GM19240 (cell line): ENCODE results near the gene ADA.
"Not testable (repeated sequence)": the region's sequence is repeated elsewhere in the genome, so short reads cannot be mapped to it uniquely, and the experiment has no call there.

Experiments
- DNase-seq: peaks from one replicate; pipeline ENCODE4 v3.0.0; 2011; ENCODE audit warnings: low spot score; ENCODE audit not compliant: insufficient read length

The ADA gene

DNA sequence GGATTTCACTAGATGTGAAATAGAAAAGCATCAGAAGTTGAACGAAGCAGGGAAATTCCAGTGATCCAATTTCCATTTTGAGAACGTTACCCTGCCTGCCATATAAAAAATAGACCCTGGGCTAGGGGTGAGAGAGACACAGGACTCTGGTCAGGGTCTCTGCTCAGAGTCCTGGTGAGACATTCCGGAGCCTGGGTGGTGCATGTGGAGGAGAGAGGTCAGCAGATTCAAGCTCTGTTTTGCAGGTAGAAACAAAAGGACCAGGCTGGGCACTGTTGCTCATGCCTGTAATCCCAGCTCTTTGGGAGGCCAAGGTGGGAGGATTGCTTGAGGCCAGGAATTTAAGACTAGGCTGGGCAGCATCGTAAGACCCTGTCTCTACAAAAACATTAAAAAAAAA lies 51.2 kb downstream of the ADA start:
- no peak for DNase-seq

DNA sequence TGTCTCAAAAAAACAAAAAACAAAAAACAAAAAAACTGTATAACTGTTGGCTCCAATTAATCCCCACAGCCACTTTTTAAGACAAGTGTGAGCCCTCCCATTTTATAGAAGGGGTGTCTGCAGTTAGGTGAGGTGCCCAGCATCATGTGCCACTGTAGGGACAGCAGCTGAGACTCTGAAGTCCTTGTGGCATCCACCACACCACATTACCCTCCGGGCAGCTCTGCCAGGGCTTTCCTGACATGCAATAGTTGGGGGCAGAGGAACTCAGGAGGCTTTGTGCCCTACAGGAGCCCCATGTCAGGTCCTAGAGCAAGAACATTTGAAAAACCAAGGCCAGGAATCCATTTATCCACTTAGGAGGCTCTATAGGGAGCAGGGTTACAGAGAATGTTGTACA lies 51.8 kb downstream of the ADA start:
- no peak for DNase-seq

DNA sequence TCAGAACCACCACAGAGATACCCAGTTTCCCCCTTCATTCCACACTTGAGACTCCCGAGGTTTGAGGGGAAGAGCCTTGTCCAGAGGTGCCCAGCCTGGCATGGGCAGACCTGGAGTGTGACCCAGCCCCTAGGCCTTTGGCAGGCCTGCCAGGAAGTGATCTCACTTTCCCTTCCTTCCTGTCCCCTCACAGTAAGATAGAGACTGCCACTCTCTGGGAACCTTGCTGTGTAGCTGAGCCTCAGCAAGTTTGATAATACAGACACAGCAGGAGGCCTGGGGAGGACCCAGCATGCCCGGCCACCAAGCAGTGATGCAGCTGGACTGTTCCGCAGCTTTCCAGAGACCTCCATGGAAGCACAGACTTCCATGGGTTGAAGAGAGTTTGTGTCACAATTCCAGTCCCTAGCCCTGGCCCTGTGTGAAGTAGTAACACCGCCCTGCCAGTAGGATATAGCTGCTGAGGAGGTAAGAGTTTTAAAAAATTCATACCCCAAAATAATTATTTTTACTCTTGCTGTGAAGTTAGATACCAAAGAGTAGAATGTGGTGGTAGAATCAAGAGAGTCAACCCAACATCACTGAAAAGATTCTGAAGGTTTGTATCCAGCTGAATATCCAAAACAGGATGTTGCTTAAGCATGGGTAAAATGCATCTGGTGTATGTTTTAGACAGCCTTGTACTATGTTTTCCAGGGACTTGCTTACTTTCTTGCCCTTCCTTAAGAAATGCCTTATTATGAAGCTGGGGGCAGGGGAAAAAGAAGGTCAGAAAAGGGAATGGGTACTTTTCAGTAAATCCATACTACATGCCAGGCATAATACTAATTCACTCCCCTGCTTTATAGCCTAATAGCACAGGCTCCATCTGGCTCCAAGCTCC lies 52.8 kb downstream of the ADA start:
- DNase-seq = no peak

DNA sequence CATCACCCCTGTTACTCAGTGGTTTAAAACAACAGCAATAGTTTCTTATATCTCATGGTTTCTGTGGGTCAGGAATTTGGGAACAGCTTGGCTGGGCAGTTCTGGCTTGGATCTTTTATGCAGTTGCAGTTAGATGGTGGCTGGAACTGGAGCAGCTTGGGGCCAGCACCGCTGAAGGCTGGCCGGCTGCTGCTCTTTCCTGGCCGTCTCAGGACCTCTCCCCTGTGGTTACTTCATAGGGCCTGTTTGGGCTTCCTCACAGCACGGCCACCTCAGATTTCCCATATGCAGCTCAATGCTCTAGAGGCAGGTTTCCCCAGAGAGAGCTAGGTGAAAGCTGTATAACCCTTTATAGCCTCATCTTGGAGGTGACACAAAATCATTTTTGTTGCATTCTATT lies 53.6 kb downstream of the ADA start:
- DNase-seq = no peak

DNA sequence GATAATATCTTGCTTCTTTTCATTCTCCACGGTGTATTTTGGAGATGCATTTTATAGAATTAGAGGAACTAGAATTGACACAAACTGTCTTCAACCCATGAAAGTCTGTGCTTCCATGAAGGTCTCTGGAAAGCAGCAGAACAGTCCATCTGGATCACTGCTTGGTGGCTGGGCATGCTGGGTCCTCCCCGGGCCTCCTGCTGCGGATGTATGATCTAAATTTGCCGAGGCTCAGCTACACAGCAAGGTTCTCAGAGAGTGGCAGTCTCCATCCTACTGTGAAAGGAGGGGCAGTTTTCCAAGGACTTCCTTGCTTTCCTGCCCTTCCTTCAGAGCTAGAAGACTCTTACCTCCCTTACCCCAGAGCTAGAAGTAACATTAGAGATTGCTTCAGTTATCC lies 54.0 kb downstream of the ADA start:
- no peak for DNase-seq

DNA sequence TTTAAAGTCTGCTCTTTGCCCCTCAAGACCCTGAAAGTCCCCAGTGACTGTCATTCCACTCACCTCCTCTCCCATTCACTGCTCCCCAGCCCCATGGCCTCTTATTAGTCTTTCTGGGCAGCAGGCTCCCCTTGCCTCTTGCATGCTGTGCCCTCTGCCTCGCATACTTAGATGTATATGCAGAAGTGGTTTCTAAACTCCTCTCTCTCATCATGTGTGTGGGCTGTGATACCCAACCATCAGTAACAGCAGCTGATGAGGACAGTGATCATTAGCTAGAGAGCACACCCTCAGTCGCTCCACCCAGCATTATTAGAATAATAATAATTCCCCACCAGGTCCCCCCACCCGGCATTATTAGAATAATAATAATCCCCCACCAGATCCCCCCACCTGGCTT lies 54.6 kb downstream of the ADA start:
- no peak for DNase-seq

DNA sequence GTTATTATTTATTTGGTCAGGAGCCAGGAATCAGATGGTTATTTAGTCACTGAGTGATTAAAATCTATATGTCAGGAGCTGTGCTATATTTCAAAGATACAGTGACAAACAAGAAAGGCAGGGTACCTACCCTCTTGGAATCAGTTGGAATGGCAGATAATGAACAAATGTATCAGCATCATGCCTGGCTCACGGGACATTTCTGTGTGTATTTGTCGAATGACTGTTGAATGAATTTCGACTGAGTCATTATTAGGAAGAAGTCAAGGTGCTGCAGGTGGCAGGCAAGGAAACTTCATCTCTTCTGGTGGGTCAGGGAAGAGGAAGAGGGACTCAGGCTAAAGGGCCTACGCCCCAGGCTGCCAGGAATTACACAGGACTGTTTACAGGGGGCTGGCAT lies 55.5 kb downstream of the ADA start:
- DNase-seq = no peak

DNA sequence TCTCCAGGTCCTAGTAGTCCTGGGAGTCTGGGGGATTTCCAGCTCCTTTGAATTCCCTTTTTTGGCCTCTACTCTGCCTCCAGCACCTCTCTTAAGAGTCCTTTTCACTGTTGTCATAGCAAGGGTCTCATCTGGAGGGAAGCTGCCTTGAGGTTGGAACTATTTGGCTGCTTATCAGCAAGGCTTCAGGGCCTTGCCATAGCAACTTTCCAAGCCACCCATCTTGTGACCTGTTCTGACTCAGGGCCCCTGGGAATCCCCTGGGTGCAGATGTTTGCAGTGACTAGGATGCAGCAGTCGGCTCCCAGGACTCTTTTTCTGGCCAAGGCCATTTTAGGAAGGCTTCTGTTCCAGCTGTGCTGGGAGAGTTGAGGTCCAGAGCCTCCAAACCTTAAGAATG lies 56.8 kb downstream of the ADA start:
- no peak for DNase-seq

DNA sequence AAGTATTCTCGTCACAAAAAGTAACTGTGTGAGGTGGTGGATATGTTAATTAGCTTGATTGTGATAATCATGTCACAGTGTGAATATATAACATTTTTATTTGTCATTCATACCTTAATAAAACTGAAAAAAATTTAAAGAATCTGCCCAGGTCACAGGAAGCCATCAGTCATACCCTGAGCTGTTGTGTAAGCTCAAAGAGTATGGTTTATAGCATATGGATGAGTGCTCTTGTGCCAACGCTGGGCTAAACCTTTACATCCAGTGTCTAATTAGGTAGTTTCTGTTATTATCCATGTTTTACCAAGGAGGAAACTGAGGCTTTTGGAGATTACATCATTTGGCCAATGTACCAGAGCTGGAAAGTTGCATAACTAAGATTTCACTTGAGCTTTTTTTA lies 57.7 kb downstream of the ADA start:
- DNase-seq = no peak

DNA sequence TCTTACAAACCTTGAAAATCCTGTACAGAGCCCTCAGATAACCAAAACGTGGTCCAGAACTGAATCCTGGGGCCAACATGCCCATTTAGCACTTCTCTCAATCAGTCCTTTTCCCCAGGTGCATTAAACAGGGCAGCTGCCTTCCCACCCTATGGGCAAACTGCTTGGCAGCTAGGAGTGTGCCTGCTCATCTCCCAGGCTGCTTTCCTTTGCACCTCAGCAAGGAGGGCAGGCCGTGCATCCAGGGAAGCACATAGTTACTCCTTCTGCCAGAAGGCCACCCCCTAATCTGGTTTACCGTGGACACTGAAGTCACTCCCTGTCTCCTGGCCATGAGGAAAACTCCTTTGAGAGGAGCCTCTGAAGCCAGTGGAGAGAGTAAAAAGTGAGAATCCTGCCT lies 59.1 kb downstream of the ADA start:
- DNase-seq = no peak

DNA sequence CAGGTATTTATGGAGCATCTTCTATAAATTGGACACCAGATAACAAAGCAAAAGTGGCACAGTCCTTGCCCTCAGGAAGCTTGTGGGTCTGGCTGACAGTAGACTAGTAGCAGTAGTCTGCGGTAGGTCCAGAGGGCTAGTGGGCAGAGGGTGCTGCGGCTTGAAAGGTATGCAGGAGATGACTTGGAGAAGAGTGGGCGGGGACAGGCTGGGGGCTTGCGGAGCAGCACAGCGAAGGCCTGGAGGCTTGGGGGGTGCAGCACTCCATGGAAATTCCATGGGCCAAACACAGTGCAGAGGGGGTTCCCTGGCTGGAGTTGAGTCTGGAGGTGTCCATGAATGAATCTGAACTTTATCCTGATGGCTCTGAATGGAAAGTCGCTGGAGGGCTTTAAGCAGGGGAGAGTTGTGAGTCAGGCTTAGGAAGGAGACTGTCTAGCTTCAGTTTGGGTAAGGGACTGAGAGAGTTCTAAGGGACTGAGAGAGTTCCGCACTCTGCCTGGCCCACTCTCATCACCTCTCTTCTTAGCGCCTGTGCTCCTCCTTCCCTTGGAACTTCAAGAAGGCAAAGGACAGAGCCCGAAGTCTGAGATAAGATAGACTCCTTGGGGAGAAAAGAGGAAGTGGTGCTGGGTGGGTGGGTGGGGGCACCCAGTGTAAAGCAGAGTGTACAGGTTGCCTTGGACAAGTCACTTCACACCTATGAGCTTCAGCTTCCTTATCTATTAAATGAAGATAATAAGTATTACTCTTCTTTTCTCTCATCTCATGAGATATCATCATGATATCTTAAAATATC lies 60.3 kb downstream of the ADA start:
- DNase-seq = no peak

DNA sequence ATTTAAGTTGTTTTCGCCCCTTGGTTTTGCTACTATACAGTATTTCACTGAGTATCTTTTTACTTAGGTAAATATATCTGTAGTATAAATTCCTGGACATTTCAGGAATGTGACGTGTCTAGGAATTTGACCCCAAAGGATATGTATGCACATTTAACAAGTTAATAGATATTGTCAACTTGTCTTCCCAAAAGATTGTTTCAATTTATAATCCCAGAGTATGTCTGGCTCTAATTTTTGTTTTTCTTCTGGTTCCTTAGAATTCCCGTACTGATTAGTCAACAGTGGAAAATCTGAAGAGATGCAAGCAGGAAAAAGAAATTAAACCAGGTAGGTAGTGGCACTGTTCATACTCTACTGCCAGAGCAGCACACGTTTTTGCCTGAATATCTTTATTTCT lies 62.0 kb downstream of the ADA start:
- no peak for DNase-seq

DNA sequence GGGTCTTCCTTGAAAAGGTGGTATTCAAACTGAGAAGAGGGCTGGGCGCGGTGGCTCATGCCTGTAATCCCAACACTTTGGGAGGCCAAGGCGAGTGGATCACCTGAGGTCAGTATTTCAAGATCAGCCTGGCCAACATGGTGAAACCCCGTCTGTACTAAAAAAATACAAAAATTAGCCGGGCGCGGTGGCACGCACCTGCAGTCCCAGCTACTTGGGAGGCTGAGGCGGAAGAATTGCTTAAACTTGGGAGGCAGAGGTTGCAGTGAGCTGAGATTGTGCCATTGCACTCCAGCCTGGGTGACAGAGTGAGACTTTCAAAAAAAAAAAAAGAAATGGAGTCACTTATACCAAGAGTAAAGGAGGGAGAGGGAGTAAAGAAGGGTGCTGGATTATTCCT lies 63.2 kb downstream of the ADA start:
- not testable (repeated sequence) for DNase-seq

DNA sequence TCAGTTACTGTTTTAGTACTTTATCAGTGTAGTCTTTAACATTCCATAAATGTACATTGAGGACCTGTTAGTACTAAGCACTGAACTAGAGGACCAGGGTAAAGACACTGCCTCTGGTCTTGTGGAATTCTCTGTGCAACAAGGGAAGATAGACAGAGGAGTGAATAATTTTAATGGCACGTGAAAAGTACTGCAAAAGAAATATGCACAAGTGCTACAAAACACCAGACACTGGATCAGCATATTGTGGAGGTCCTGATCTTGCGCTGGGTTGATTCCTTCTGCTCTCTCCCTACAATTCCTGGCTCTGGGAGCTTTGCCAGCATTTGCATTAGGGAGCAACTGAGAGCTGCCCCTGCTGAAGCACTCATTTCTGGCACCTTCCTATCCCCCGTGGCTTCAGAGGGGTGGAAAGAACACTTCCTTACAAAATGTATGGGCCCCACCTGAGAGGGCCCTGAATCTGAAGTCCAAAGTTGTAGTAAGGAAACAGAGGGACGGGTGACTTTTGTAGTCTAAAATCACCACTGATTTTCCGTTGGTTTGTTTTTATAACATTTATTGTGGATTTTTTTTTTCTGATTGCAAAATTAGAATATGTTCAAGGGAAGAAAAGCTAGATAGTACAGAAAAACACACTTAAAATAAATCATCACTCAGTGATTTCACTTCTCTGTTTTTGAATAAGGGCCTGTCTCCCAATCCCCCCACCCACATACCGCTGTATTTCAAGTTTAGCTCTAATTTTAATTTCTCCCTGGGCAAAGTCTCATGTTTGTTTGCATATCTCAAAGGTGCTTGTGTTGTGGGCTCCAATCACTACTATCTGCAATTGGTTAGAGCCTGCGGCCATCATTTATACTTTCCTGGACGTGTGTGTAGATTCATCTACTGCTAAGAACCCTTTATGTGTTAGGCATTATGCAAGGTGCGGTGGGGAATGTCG lies 64.2 kb downstream of the ADA start:
- no peak for DNase-seq

DNA sequence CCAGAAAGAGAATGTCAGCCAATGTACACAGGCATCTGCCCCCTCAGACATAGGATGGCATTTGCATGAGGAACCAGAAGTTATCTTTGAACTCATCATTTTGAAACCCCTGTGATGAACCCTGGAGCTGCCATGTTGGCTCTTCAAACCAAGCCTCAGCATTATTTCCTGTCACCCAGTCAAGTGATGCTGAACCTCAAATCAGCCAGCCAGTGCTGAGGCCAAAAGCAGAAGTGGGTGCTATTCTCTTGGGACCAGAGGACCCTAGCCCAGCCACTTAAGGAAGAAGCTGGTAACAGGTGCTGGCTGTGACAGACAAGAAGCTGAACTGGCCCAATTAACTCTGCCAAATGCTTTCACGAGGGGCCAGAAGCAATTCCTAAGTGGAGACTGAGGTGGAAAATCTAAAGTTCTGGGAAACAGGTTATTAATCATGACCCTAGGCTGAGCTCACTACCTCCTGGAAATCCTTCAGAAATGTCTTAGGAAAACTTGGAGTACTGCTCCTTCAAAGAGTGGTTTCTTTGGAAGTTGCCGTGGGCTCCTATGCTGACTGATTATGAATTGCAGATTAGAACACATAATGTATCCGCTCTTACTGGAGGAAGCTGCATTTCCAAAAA lies 65.1 kb downstream of the ADA start:
- no peak for DNase-seq

DNA sequence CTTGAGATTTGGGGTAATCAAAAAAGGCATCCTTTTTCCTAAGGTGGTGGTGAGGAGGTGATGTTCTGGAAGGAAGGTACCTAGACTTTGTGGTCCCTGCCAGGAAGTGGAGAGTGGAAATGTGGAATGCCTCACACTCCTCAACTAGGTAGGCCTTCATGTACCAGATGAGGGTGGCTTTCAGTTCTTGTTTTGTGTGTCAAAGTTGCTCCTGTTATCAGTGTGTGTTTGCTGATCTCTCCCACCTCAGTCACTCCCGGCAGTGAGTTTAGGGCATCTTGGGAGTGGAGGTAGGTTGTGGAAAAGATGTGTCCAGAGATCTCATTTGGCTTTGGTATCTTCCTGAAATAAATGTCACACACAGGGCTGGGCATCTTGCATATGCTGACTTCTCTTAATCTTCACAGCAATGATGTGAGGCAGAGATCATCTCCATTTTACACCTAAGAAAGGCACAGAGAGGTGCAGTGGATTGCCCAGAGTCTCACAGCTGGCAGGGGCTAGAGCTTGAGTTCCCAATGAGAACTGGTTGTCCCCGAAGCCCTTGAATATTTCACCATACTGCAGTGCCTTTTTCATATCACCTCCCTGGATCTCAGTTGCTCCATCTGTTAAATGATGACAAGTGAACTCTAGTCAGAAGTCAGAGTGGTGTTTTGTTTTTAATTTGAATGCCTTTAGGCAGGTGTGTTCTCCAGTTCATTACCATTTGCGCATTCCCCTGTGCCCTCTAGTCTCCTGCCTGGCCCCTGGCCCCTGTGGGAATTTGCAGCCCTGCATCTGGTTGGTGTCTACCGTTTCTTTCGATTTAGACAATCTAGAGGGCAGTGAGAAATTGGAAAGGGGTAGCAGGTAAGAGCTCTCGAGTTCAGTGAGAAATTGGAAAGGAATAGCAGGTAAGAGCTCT lies 66.2 kb downstream of the ADA start:
- DNase-seq = no peak

DNA sequence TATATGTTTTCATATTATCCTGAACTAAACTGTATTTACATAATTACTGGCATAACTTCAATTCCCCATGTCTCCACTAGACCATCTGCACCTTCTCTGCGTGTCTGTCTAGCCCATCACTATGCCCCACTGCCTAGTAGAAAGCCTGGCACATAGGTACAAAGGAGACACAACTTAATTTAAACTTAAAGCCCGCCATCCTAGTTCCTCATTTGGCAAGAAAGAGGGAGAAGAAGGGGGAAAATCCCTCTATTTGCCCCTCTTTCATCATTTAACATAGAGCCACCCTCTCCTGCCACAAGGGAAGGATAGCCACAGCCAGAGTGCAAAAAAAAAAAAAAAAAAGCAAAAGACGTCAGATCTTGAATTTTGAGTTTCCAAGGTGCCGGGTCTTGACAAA lies 67.3 kb downstream of the ADA start:
- DNase-seq = no peak

DNA sequence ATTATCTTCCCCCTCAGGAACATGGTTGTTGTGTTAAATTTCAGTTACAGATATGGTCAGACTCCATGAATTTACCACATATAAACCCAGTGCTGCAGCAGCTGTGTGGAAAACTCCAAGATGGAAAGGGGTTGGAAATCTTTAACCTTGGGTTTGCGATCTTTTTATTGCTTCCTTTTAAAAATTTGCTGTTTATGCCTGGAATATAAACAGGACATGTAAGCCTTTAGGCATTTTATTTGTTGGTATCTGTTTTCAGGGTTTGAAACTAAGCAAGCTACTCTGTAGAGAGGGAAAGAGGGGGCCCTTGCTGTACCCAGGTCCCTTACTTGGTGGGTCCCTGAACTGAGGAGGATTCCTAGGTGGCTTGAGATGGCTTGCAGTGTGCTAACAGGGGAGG lies 68.3 kb downstream of the ADA start:
- no peak for DNase-seq

DNA sequence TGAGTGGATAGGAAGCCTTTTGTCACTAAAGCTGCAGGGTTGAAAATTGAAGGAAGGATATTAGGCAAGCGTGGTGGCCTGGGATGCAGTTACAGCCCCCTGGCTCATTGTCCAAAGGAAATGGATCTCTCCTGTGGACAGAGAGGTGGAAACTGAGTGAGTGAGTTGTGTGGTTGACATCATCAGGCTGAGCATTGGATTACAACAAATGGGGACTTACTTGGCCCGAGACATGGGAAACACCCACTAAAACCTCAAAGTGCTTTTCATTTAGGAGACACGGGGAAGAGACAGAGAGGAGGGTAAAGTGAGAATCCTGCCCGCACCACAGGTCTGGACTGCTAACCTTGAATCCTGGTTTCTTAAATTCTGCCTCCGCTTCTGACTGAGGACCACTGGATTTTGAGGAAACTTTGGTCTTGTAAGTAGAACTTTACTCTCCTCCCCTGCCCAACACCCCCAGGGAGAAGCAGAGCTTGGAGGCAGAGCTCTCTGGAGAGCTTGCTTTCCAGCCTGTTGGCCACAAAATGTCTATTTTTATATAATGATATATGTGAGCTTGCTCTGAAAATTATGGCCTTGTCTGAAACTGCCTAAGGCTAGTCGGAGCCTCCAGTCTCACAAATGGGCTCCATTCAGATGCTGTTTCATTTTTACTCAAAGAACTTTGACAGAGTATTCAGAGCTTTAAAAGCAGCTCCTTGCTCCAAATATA lies 69.0 kb downstream of the ADA start, which contains the start of gene PKIG:
PKIG (plus strand) TSS at position 269 of the 715 bp plus-strand sequence. CDS start 31,978 bp downstream, outside the sequence.
- DNase-seq = no peak
